ENCODE results near the gene APOBEC3C.

DNA sequence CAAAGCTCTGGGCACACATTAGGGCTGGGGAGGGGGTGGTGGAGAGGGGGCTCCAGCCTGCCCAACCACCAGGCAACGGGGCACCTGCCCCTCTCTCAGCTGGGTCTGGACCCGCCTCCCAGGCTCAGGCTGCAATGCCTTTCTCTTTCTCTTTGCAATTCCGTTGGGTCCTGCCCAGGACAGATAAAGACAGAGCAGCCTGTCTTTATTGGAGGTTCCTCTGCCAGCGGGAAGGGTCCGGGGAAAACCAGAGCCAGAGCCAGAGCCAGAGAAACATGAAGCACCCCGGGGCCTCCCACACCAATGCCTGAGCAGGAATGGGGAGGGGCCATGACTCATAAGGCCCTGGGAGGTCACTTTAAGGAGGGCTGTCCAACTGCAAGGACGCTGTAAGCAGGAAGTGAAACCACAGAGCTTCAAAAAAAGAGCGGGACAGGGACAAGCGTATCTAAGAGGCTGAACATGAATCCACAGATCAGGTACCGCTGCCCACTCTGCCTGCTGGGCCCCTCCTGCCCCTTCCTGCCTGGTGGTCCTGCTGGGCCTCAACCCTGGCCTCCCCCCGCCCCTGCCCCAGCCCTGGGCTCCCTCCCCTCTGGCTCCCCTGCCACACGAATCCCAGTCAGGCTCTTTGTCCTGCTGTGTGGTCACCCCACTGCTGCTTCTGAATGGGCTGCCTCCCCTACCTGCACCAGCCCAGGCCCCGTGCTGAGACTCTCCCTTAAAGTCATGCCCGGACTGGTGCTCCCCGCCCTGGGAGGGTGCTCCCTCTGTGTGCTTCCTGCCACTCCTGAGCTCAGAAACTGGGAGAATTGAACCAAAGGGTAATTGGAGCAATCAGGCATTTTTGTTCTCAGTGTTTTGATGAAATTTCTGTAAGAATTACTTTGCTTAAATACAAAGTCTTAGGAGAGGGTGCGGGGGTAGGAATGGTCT, 31.8 kb upstream of the APOBEC3C start, which contains the start of gene APOBEC3B:
- TF ChIP-seq POLR2A (IDR thresholded peaks at IDR 0.05; ENCODE audit: low read length), result peak; percentile 70
- TF ChIP-seq GATA1 (IDR thresholded peaks at IDR 0.05; ENCODE audit: low read depth, low read length), result no peak

Data from erythroblast (primary cell).